GM19351 (cell line): ENCODE results near the gene UQCRC1.

ENCODE experiments used
- ATAC-seq: cut with Tn5 transposase; IDR thresholded peaks from one replicate; pipeline ENCODE4 v1.9.1; 2021; ENCODE audit warnings: mild to moderate bottlenecking, moderate library complexity; ENCODE audit not compliant: unreplicated experiment

UQCRC1 gene

DNA sequence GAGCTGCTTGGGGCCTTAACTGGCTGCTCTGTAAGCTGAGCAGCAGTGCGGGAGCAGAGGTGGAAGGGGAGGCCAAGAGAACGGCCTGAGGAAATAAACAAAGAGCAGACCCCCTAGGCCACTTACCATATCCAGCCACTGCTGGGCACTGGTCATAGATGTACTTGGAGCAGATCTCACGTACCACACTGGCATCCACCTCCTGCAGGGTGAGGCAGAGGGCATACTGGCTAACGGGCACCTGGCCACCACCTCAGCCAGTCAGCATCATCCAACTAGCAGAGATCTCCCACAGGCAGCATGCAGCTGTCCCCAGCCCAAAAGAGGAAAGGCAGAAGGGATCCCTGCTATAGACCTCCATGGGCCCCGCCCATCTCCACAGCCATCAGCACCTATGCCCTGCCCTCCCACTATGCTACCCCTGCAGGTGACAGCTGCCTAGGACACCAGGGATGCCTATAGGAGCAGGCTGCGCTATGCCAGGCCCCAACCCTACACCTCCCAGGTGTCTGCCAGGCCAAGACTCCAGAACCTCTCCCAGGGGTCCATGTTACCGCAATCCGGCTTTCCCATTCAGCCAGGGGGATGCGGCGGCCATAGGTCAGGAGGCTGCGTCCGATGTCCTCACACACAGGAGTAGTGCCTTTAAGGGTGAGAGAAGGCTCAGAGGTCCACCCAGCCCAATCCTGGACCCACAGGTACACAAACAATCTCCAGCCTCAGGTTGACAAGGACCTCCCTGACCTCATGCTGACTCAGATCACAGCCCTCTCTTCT is 9.7 kb downstream of the UQCRC1 start:
- no peak for ATAC-seq

DNA sequence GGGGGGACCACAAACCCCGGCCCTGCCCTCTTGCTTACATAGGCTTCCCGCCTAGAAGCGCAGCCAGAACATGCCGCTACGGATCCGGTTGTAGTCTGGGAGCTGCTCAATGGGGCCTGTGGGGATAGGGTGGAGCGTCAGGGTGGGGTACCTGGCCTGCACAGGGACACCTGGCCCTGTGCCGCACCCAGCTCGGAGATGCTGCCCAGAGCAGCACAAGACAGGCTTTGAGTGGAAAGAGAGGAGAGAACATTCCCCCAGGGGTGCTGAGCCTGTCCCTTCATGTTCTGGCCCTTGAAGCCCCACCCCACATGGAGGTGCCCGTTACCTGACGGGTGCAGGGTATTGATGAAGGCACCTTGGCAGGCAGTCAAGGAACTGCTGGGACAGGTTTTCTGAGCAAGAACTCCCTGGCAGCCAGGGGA is 10.4 kb downstream of the UQCRC1 start:
- ATAC-seq = no peak

DNA sequence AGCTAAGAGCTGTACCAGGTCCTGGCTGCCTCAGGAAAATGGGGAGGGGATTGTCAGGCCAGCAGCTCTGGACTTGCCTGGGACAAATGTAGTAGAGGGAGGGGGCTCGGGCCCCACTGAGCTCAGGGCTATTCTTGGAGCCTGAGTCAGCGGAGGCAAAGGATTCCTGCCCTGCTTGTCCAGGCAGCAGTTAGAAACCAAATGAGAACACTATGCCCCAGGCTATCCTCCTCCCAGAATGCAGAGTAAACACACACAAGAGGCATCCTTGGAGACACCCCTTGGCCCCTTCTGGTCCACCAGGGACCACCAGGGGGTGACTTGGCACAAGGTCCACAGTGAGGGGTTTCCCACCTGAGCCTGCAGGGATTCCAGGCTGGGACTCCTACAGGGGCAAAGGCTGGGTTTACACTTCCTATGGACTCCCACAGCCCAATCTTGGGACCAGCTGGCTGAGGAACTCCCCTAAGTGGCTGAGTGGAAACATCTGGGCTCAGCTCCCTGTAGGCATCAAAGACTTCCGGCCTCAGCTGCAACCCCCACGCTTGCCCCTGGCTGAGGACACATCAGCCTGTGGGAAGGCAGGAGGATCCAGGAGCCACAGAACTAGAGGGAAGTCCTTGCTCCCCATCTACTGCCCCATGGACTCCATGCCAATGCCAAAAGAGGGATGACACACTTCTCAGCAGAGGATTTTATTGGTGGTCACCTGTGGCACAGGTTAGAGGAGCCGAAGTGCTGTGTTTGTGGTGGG is 10.9 kb downstream of the UQCRC1 start:
- ATAC-seq = no peak

DNA sequence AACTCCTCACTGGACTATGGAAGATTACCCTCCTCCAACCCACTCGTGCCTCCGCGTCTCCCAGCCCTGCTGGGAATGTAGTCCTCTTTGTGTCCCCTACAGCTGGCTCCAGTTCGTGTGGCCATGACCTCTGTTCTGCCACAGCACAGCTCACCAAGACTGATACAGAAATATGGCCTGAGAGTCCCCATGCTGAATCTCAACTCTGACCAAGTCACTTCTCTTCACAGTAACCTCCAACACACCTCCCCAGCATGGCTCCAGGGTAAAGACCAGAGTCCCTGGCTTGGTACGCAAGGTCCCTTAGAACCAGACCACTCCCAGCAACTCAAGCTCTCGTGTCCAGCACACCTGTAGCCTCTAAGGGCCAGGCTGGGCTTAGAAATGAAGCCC is 12.0 kb downstream of the UQCRC1 start:
- no peak for ATAC-seq

DNA sequence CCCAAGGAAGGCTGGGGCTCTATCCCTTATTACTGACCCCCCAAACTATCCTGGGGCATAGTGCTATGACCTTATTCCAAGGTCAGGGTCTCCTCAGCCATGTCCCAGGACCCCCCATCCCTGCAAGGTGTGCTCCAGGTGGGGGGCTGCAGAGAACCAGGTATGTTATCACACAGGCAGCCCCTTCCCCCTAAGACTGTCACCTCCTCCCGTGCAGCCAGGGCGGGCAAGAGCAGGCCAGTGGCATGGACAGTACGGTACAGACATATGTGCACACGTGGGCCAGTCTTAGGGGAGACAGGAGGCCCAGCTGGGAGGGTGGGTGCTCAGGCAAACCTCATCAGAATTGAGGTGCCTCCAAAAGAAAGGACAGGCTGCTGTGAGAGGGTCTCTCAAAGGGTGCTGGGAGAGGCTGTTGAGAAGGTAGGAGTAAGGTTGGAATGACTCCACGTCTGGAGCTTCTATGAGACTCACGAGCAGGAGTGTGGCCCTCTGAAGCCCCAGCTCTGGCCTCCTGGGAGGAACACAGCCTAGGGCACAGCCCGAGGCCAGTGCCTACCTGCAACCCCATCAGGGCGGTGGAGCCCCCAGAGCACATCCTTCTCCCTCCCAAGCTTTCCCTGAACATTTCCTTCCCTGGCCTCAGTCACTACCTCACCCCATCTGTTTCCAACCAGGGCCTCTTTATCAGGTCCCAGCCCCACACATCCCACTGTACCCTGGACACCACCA is 12.6 kb downstream of the UQCRC1 start:
- no peak for ATAC-seq

DNA sequence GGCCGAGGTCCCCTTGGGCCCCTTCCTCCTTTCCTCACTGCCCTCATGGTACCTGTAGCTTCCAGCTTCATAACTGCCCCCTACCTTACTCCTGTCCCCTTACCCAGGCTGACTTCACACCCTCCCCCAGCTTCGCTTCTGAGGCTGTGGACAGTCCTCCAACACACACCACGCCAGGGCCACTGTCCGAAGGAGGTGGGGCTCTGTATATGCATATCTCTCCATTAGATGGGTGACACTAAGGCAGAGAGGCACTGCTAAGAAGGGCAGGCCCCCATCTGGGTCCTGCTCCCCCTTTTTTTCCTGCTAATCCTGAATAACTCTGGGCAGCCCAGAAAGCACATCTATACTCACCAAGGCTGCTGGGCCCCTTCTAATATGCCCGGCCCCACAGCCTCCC is 13.3 kb downstream of the UQCRC1 start:
- ATAC-seq = no peak

DNA sequence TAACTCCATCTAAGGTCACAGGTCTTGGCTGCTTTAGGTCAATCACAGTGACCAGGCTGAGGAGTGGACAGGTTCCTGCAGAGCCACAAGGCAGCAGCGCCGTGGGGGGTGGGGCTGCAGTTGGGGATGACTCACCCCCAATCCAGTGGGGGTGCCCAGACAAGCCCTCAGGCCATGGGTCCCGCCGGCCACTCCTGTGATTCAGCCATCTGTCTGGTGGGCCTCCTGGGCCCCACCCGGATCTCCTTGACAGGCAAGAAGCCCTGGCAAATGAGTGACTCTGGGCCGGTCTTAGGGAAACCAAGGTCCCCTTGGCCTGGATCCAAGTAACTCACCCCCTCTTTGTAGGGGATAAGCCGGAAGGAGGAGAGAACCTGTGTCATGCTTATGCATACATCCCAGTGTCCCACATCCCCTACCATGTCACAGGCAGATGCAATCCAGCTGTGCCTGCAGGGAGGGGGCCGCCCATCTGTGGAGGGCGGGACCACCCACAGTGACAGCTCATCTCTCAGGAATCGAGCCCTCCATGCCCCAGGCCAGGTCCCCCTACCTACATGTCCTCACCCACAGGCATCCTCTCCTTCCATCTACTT is 13.8 kb downstream of the UQCRC1 start:
- no peak for ATAC-seq

DNA sequence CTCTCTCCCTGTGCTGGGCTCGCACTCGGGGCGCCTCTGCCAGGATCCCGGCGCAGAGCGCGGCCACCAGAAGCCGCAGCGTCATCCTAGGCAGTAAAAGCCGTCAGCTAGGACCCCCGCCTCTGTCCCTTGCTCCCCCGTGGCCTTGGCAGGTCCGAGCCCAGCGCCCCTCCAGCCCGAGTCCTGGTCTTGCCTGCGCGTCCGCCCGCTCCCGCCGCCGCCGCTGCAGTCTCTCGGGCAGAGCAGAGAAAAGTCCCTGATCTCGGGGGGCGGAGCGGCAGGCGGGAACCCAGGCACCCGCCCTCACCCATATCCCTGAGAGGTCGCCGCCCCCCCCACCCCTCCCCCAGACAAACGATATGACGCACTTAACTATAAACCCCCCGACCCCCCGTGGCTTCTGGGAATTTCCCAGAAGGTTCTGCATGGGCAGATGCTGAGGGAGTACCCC is 14.3 kb downstream of the UQCRC1 start, which contains the start of gene COL7A1:
Gene COL7A1, minus strand, starts transcription at position 255 of the 451 bp plus-strand sequence. Its CDS starts 170 bp downstream, at position 85.
- no peak for ATAC-seq

DNA sequence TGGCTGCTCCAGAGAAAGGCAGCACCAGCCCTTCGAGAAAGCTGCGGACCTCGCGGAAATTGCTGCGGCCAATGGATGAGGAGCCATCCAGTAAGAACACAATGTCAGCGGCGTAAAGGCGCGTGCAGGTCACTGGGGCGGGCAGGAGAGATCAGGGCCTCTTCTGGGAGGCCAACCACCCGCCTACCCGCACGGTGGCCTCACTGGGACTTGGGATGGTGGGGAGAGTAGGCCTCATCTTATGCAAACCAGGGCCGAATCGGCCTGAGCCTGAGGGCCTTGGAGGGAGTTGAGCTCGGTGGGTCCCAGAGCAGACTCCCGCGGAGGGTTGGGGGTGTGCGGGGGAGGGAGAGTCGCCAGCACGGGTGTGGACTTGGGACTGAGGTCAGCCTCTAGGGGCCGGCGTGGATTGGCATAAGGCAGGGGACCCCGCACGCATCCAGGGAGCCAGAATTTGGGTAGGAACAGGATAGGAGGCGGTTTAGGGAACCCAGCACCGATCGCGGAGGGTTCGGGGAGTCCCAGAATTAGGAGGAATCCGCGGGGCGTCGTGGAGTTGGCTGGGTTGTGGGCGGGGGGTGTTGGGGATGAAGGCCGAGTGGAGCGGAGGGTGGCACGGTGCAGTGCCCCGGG is 14.9 kb downstream of the UQCRC1 start:
- ATAC-seq = no peak

DNA sequence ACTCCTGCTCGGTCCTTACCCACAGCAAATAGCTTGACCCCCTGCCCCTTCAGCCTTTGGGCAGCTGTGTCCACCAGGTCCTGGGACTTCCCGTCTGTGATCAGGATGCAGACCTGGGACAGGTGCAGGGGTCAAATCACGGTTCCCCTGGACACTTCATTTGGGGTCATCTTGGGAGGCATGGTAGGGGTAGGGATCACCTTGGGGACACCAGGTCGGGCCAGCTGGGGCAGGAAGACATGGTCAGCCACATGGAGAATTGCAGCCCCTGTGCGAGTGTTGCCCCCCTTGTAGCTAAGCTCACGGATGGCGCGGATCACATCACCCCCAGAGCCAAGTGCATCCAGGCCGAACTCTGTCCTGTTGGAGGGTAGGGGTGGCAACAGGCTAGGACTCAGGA is 16.1 kb downstream of the UQCRC1 start:
- ATAC-seq = no peak

DNA sequence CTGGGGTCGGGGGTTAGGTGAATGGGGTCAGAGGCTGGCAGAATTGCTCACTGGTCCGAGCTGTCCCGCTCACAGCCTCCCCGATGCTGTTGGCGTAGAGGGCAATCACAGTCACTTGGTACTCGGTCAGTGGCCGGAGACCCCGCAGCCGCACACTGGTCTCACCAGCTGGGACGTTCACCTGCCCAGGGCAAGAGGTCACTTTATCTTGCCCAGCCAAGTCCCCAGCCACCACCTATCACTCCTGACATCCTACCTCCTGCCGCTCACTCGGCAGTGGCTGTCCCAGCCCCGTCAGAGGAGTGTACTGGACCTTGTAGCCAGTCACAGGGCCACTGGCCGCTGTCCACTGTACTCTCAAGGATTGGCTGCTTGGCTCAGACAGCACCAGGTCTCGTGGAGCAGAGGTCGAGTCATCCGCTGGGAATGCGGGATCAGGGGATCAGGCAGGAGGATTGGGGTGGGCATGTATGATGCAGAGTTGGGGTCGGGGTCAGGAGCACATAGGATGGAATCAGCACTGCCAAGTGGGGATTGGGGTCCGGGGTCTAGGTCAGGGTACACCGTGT is 16.8 kb downstream of the UQCRC1 start:
- no peak for ATAC-seq

DNA sequence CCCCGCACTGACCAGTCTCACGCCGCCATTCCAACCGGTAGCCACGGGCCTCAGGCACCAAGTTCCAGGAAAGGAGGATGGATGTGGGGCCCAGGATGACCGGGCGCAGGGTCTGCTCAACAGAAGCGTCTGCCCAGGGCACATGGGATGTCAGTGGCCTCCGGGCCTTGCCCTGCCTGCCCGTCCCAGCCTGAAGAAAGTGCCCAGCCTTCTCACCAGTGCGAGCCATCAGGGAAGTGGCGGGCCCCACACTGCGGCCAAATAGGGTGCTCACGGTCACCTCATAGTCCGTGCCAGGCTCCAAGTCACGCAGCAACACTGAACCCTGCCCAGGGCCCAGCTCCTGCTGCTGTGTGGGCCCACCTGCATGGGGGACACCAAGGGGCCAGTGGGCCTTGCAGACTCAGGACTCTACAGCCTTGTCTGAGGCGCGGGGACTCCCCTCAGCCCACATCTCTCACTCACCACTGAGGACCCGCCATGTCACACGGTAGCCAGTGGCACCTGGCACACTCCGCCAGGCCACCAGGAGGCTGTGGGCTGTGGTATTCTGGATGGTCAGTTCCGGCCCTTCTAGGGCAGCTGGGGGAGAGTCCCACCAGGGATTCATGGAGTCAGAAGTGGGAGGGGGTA is 17.4 kb downstream of the UQCRC1 start:
- no peak for ATAC-seq

DNA sequence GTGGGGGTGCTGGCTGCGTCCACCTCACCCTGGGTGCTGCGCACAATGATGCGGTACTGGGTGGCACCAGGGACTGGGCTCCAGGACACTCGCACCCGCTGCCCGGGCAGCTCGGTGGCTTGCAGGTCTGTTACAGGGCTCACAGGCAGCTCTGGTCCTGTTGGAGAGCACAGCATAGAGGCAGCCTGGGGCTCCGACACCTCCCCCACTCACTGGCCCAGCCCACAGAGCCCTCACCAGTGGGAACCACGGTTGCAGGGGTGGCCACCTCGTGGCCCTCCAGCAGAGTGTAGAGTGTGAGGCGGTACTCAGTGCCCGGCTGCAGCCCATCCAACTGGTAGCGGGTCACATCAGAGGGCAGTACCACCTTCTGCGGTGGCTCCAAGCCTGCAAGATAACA is 18.0 kb downstream of the UQCRC1 start:
- no peak for ATAC-seq

DNA sequence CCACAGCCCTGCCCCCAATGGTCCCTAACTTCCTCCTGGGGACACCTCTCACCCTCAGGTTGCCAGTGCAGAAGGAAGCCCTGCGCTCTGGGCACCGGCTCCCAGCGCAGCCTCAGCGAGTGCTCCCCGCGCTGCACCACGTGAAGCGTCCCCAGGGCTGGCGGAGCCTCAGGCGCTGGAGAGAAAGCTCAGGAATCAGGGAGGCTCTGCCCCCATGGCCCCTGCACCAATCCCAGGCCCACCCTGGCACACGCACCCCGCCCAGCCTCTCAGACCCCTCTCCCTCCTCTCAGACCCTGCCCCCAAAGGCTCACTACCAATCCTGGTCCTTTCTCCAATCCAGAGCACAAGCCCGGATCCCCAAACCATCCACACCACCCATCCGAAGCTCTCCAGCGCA is 21.2 kb downstream of the UQCRC1 start:
- no peak for ATAC-seq

DNA sequence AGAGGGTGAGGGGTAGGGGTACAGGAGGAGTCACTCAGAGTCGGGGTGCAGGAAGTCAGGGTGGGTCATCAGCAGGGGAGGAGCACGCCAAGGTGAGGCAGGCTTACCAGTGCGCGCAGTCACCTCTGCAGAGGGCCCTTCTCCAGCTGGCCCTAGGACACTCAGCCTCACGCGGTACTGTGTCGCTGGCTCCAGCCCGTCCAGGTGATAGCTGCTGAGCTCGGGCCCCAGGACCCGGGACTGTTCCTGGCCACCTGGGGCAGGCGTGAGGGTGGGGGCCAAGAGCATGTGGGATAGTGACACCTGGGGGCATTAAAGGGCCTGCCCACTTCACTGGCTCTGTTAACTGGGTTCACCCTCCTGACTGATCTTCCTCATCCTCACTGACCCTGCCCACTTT is 21.8 kb downstream of the UQCRC1 start:
- no peak for ATAC-seq

DNA sequence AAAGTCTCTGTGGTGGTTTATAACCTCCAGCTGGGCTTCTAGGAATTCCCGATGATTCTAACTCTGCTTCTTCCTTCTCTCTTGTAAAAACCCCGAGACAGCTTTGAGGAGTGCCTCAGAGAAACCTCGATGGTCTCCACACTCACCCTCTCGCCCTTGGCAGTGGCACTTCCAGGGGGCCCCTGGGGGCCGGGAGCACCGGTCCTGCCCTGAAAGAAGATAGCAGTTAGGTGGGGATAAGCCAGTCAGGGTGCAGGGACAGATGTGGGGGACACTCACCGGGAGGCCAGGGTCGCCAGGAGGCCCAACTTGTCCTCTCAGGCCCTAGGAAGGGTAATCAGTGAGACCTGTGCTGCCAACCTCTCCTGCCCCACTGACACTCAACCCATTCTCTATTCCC is 24.0 kb downstream of the UQCRC1 start:
- ATAC-seq = no peak

DNA sequence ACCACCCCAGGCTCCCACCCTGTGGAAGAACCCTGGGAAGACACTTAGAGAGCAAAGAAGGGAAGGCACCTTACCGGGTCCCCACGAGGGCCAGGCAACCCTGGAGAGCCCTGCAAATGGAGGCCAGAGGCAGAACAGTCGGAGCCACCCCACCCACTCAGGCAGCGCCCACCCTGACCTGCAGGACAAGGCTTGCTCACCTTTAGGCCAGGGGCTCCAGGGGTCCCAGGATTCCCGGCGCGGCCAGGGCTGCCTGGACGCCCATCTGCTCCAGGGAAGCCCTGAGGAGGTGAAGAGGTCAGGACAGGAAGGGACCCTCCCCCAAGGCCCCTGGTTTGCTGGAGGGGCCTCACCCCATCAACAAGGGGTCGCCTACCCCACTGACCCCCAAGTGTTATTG is 24.6 kb downstream of the UQCRC1 start:
- ATAC-seq = no peak

DNA sequence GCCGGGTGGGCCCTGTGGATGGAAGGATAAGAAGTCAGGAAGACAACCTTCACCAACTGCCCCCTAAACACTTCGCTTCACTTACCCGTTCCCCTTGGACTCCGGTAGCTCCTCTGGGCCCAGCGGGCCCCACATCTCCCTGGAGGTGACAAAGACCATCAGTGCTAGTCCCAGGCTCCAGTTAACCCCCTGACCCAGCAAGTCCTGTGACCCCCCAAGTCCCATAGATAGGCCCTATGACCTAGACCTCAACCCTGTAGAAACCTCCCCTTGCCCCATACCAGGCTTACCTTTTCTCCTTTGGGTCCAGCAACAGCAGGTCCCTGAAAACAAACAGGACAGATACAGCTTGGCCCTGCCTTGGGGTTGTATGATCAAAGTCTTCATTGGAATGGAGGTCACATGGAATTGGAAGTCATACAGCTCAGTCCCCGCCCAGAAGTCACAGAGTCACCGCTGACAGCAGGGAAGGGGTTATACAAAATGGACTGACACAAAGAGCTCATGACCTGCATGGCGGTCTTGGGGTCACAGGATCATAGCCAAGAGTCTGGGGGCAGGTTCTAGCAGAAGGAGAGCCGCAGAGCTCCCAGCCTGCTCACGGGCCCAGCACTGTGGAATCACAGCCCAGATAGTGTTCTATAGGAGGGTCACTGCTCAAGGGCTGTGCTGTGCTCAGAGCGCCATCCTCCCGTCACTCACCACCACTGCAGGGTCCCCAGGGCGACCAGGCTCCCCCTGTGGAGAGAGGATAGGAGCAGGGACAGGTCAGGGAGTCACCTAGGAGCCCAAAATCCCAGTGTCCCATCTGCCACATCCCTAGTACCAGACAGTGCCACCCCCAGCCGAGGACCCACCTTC is 27.6 kb downstream of the UQCRC1 start:
- ATAC-seq = no peak

DNA sequence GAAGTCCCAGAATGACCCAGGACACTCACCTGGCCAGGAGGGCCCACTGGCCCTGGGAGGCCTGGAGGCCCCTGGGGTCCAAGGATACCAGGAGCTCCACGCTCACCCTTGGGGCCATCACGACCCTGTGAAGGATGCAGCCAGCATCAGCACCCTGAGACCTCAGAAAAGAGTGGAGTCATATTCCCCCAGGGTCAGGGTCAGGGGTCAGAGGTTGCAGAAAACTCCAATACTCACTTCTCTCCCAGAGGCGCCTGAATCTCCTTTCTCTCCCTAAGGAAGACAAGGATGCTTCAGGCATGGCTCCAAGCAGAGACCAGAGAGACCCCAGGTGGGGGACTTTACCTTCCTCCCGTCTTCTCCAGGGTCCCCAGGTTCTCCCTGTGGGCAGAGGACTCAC is 32.8 kb downstream of the UQCRC1 start:
- ATAC-seq = no peak
